H1 (cell line): ENCODE measurements around the gene SMTN. TPM values are rescaled to one million over a fixed set of nuclear protein-coding genes. Genes with fewer than 3 reads are reported as not detected.

Experiments used
- CTCF ChIA-PET: fragments of 300-600 bp; sonication (Branson Sonifier 250); formaldehyde crosslinking; loops from one replicate; lab custom pipeline; 2021; ENCODE audit not compliant: partially characterized antibody; lab: Charles Lee
- POLR2A ChIA-PET: fragments of 300-600 bp; sonication (Branson Sonifier 250); formaldehyde crosslinking; loops from one replicate; lab custom pipeline; 2021; ENCODE audit warnings: inconsistent platforms; ENCODE audit not compliant: partially characterized antibody; lab: Charles Lee
- DNase-seq, 2 experiments: peaks; one replicate each; pipeline versions ENCODE4 v3.0.0 to v3.0.0-alpha.2; 2010 to 2022; ENCODE audit warnings: low spot score in 2 of 2, low read depth in 1 of 2, mixed read lengths in 1 of 2
- FAIRE-seq: peaks from 2 replicates; lab custom pipeline; 2011; peaks lifted over from hg19 to GRCh38; lab: Jason Lieb, UNC
- H2AFZ ChIP-seq: 2 replicates; pipeline ENCODE4 v1.8.1; 2012; ENCODE audit warnings: low read length, inconsistent platforms
- H2AK5ac ChIP-seq: 2 replicates; pipeline ENCODE4 v1.6.1; 2013; ENCODE audit warnings: low read depth, low read length
- H2BK120ac ChIP-seq: replicated peaks from 2 replicates; pipeline ENCODE3; 2013; ENCODE audit warnings: low read depth, low read length, inconsistent platforms
- H2BK12ac ChIP-seq: 2 replicates; pipeline ENCODE4 v1.6.1; 2013; ENCODE audit warnings: low read depth, low read length
- H2BK15ac ChIP-seq: 2 replicates; pipeline ENCODE4 v1.6.1; 2013; ENCODE audit warnings: low read length
- H2BK20ac ChIP-seq: 2 replicates; pipeline ENCODE4 v1.6.1; 2013; ENCODE audit warnings: low read length
- H2BK5ac ChIP-seq: 2 replicates; pipeline ENCODE4 v1.6.1; 2013; ENCODE audit warnings: low read depth, low read length
- H3K14ac ChIP-seq: 2 replicates; pipeline ENCODE4 v1.6.1; 2013; ENCODE audit warnings: inconsistent platforms; ENCODE audit not compliant: insufficient read length
- H3K18ac ChIP-seq: 2 replicates; pipeline ENCODE4 v1.6.1; 2013; ENCODE audit warnings: low read length; ENCODE audit errors: extremely low read depth
- H3K23ac ChIP-seq: 2 replicates; pipeline ENCODE4 v1.6.1; 2013; ENCODE audit warnings: inconsistent platforms; ENCODE audit not compliant: insufficient read length
- H3K23me2 ChIP-seq: 2 replicates; pipeline ENCODE4 v1.6.1; 2013; ENCODE audit warnings: low read depth, low read length
- H3K27ac ChIP-seq: 2 replicates; pipeline ENCODE4 v1.6.1; 2011; ENCODE audit warnings: low read depth, low read length, inconsistent platforms
- H3K27me3 ChIP-seq, 4 experiments: replicated peaks in 1 of 4; 1 replicate in 1 of 4; 2 replicates in 3 of 4; pipeline versions ENCODE4 v1.6.1 to v1.8.1; 2011 to 2013; ENCODE audit warnings: low read length in 3 of 4, mild to moderate bottlenecking in 3 of 4, inconsistent platforms in 2 of 4, mixed read lengths in 2 of 4, moderate library complexity in 1 of 4; ENCODE audit not compliant: control insufficient read depth in 3 of 4, insufficient read depth in 3 of 4; ENCODE audit errors: extremely low read depth in 1 of 4
- H3K36me3 ChIP-seq, 4 experiments: 2 replicates each; pipeline versions ENCODE4 v1.6.1 to v1.8.1; 2011 to 2013; ENCODE audit warnings: mild to moderate bottlenecking in 4 of 4, low read length in 3 of 4, moderate library complexity in 2 of 4, control low read depth in 1 of 4, inconsistent platforms in 1 of 4; ENCODE audit not compliant: insufficient read depth in 4 of 4, control insufficient read depth in 2 of 4
- H3K4ac ChIP-seq: replicated peaks from 2 replicates; pipeline ENCODE3; 2013; ENCODE audit warnings: low read length, low read depth, mixed read lengths, inconsistent platforms; ENCODE audit not compliant: insufficient read length
- H3K4me1 ChIP-seq, 4 experiments: replicated peaks in 1 of 4; 1 replicate in 1 of 4; 2 replicates in 3 of 4; pipeline versions ENCODE4 v1.6.1 to v1.8.1; 2011 to 2013; ENCODE audit warnings: low read length in 3 of 4, inconsistent platforms in 2 of 4, mixed read lengths in 1 of 4; ENCODE audit not compliant: insufficient read depth in 4 of 4, control insufficient read depth in 3 of 4
- H3K4me2 ChIP-seq, 2 experiments: 2 replicates each; pipeline versions ENCODE4 v1.6.1 to v1.8.1; 2011 to 2013; ENCODE audit warnings: low read depth in 2 of 2, low read length in 2 of 2, control low read depth in 1 of 2, inconsistent platforms in 1 of 2, mild to moderate bottlenecking in 1 of 2; ENCODE audit not compliant: insufficient read depth in 1 of 2
- H3K4me3 ChIP-seq, 4 experiments: fragments of 200-600, 300-600 bp in 1 of 4; sonication (generic), shearing (Covaris generic), sonication (Bioruptor Twin) in 1 of 4; 2 replicates each; pipeline versions ENCODE4 v1.5.1 to v1.8.1; 2011 to 2016; ENCODE audit warnings: low read length in 4 of 4, low read depth in 3 of 4, control low read depth in 2 of 4, inconsistent platforms in 2 of 4, mild to moderate bottlenecking in 2 of 4, mixed read lengths in 1 of 4, moderate library complexity in 1 of 4; ENCODE audit not compliant: insufficient read depth in 2 of 4; ENCODE audit errors: extremely low read depth in 1 of 4
- H3K56ac ChIP-seq: replicated peaks from 2 replicates; pipeline ENCODE3; 2013; ENCODE audit warnings: low read depth, mild to moderate bottlenecking, mixed read lengths, low read length, inconsistent platforms; ENCODE audit not compliant: insufficient read length
- H3K79me1 ChIP-seq: 2 replicates; pipeline ENCODE4 v1.6.1; 2013; ENCODE audit warnings: low read depth, low read length, control low read depth
- H3K79me2 ChIP-seq, 2 experiments: 2 replicates each; pipeline versions ENCODE4 v1.6.1 to v1.8.1; 2012 to 2013; ENCODE audit warnings: low read length in 2 of 2, mild to moderate bottlenecking in 2 of 2, inconsistent platforms in 1 of 2; ENCODE audit not compliant: insufficient read depth in 2 of 2, control insufficient read depth in 1 of 2
- H3K9ac ChIP-seq, 4 experiments: replicated peaks in 1 of 4; 1 replicate in 1 of 4; 2 replicates in 3 of 4; pipeline versions ENCODE4 v1.6.1 to v1.8.1; 2011 to 2013; ENCODE audit warnings: low read depth in 3 of 4, low read length in 3 of 4, control low read depth in 2 of 4, mild to moderate bottlenecking in 2 of 4, moderate library complexity in 2 of 4, inconsistent platforms in 1 of 4; ENCODE audit errors: extremely low read depth in 1 of 4
- H3K9me3 ChIP-seq, 2 experiments: 2 replicates each; pipeline versions ENCODE4 v1.6.1 to v1.8.1; 2012 to 2013; ENCODE audit warnings: mild to moderate bottlenecking in 2 of 2, moderate library complexity in 2 of 2, control low read depth in 1 of 2, inconsistent platforms in 1 of 2, low read depth in 1 of 2, low read length in 1 of 2, mixed read lengths in 1 of 2; ENCODE audit not compliant: insufficient read depth in 2 of 2
- H4K20me1 ChIP-seq, 2 experiments: replicated peaks in 1 of 2; 2 replicates each; pipeline versions ENCODE3 to v1.8.1; 2011 to 2013; ENCODE audit warnings: inconsistent platforms in 2 of 2, low read length in 2 of 2, mild to moderate bottlenecking in 1 of 2; ENCODE audit not compliant: insufficient read depth in 2 of 2, control insufficient read depth in 1 of 2
- H4K5ac ChIP-seq: 2 replicates; pipeline ENCODE4 v1.6.1; 2013; ENCODE audit warnings: low read length, low read depth, mixed read lengths, inconsistent platforms; ENCODE audit not compliant: insufficient read length
- H4K8ac ChIP-seq: 2 replicates; pipeline ENCODE4 v1.8.0; 2013; ENCODE audit warnings: mild to moderate bottlenecking, moderate library complexity, low read length, inconsistent platforms; ENCODE audit not compliant: insufficient read depth; ENCODE audit errors: extremely low read depth
- H4K91ac ChIP-seq: replicated peaks from 2 replicates; pipeline ENCODE3; 2013; ENCODE audit warnings: low read length, mixed read lengths, inconsistent platforms; ENCODE audit not compliant: insufficient read length
- CEBPB ChIP-seq: IDR thresholded peaks from 2 replicates; pipeline ENCODE4 v1.6.1; 2012; ENCODE audit warnings: low read depth, low read length
- WGBS, 2 experiments: shearing (Covaris generic) in 1 of 2; methylation state at CpG; one replicate each; pipeline versions ENCODE4 v1.1.6 to v1.1.7; 2013 to 2015; ENCODE audit warnings: low lambda C conversion rate in 2 of 2, mixed read lengths in 2 of 2, inconsistent platforms in 1 of 2, low coverage in 1 of 2, missing lambda C conversion rate in 1 of 2; ENCODE audit not compliant: insufficient replicate concordance in 2 of 2, insufficient coverage in 1 of 2, insufficient read length in 1 of 2; ENCODE audit errors: extremely low coverage in 1 of 2, missing lambda C conversion rate in 1 of 2; 5-methylcytosine and 5-hydroxymethylcytosine counted together
- polyA plus RNA-seq, 7 experiments: library from polyadenylated mRNA; depleted of rRNA in 3 of 7; stranded (reverse) in 5 of 7; unstranded in 2 of 7; fragments of >200 nt in 5 of 7; fragments of 200-250 nt in 2 of 7; gene quantifications; 1 replicate in 5 of 7; 2 replicates in 1 of 7; 4 replicates in 1 of 7; pipeline versions ENCODE4 v1.2.1 to v1.2.3, GENCODE V29; 2011 to 2013; ENCODE audit warnings: missing spikeins in 2 of 7, mixed read lengths in 2 of 7
- total RNA-seq: library from RNA; stranded (reverse); fragmentation: NEBNext Ultra II Directional; extraction: Animal tissue kit (Norgen Biotek cat#: 25700); gene quantifications from 2 replicates; pipeline ENCODE4 v1.2.1, GENCODE V29; 2021

SMTN gene
- total and polyA plus RNA-seq, 2 of the 8 experiments (the other 6 are each of a cell fraction or from before 2014, with no cell fraction given) = 12.3 to 20.8 TPM

DNA sequence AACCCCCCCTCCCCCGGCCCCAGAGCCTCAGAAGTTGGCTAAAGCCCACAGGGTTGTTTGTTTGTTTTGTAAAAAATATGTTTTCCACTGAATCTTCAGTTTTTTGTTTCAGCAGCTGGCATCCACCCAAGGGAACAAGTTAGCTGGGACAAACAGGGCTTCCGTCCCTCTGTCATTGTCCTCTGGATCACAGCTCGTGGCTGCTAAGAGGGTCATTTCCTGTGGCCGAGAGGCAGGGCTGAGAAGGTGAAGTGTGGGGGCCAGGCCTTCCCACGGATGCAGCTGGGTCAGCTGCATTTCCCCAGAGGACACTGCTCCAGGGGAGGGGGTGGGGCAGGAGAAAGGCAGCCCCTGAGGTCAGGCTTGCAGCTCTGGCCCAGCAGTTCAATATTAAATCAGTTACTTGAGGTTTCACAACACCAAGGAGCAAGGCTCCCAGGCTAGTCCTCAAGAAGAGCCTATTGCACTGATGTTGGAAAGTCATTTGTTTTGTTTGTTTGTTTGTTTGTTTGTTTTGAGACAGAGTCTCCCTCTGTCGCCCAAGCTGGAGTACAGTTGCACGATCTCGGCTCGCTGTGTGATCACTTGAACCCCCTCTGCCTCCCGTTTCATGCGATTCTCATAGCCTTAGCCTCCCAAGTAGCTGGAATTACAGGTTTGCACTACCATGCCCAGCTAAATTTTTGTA, 34.4 kb upstream of the SMTN start:
- H2BK5ac ChIP-seq = no peak overlapping the region
- H3K4me3 ChIP-seq = no peak overlapping the region
- POLR2A ChIA-PET = interaction anchor here (0.7 to 1.9 kb wide), 8 partner anchors 9 to 101 kb away, joined by 3 to 18 read pairs (median 4); partner anchors contain the start of genes MORC2 and TUG1
- no peak overlapping the region for H3K56ac ChIP-seq
- no peak overlapping the region for H4K91ac ChIP-seq
- no peaks in the 10 kb centered on the region for H4K20me1 ChIP-seq
- CTCF ChIA-PET = interaction anchor here (1.0 to 1.5 kb wide), 5 partner anchors 10 to 299 kb away, joined by 3 read pairs; no protein-coding TSS in a partner anchor
- H3K23ac ChIP-seq = no peak overlapping the region
- no peak overlapping the region for H3K9ac ChIP-seq
- no peak overlapping the region for H2AK5ac ChIP-seq
- no peak overlapping the region for H2BK15ac ChIP-seq
- no peak overlapping the region for H3K27ac ChIP-seq
- H3K9me3 ChIP-seq = no peaks in the 10 kb centered on the region; a peak in 1 of 4 replicates
- no peak overlapping the region for H2BK12ac ChIP-seq
- no peak overlapping the region for H4K5ac ChIP-seq
- H3K79me1 ChIP-seq = no peaks in the 10 kb centered on the region
- H3K14ac ChIP-seq = no peak overlapping the region
- H3K4me2 ChIP-seq = no peak overlapping the region
- FAIRE-seq (no peak), DNase-seq (no peak)
- 88% methylated on average over 10 of the region's 11 CpGs; no CpG with 5 or more reads in 1 of the 2 experiments for WGBS, 2 experiments
- H3K27me3 ChIP-seq = peaks cover 0 to 2% (median 0%) of the 10 kb centered on the region in 4 experiments; a peak in 1 of 7 replicates
- no peaks in the 10 kb centered on the region for H3K23me2 ChIP-seq
- no peak overlapping the region for H4K8ac ChIP-seq
- H3K36me3 ChIP-seq = no peaks in the 10 kb centered on the region
- no peak overlapping the region for H3K4ac ChIP-seq
- H3K79me2 ChIP-seq = no peaks in the 10 kb centered on the region
- H2BK20ac ChIP-seq = no peak overlapping the region
- H2BK120ac ChIP-seq = no peak overlapping the region
- peaks cover 0 to 4% (median 0%) of the 10 kb centered on the region in 4 experiments; a peak in 1 of 7 replicates for H3K4me1 ChIP-seq
- H2AFZ ChIP-seq = peak overlapping the region; percentile 36; the same call in 1 of the 2 replicates
- TF ChIP-seq CEBPB = no peak
- no peak overlapping the region for H3K18ac ChIP-seq
